Mucosa of gallbladder (tissue), 1 donor: ENCODE results near the gene OXA1L. TPM values are rescaled to one million over a fixed set of nuclear protein-coding genes. Genes with fewer than 3 reads are reported as not detected.
"Not testable (repeated sequence)": the region's sequence is repeated elsewhere in the genome, so short reads cannot be mapped to it uniquely, and the experiment has no call there.

Source experiments
- DNase-seq: peaks from one replicate; pipeline ENCODE4 v3.0.0-alpha.2; 2020; ENCODE audit warnings: low spot score
- total RNA-seq: library from RNA; stranded (reverse); gene quantifications from one replicate; pipeline ENCODE4 v1.2.1, GENCODE V29; 2021
- donor health status: DM: no; HTN: no; CAD: no.

Gene OXA1L
- total RNA-seq, 1 donor from 2014 or later = 114 TPM

DNA sequence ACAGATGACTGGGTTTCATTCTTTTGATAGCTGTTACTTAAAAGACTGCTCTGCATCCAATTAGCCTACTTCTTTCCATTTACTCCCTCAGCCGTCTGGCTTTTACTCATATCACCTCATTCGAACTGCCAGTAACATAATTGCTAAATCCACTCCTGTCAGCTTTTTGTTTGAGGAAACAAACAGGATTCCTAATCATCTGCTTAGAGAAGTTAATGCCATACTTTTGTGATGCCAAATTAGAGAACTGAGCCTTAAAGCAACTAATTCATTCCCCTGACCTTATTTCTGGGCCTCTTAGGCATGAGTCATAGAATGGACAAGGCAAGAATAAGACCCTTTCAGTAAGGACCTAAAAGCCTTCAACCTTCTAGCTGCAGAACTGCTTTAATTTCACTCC, 2.9 kb downstream of the OXA1L start:
- DNase-seq = no peak

DNA sequence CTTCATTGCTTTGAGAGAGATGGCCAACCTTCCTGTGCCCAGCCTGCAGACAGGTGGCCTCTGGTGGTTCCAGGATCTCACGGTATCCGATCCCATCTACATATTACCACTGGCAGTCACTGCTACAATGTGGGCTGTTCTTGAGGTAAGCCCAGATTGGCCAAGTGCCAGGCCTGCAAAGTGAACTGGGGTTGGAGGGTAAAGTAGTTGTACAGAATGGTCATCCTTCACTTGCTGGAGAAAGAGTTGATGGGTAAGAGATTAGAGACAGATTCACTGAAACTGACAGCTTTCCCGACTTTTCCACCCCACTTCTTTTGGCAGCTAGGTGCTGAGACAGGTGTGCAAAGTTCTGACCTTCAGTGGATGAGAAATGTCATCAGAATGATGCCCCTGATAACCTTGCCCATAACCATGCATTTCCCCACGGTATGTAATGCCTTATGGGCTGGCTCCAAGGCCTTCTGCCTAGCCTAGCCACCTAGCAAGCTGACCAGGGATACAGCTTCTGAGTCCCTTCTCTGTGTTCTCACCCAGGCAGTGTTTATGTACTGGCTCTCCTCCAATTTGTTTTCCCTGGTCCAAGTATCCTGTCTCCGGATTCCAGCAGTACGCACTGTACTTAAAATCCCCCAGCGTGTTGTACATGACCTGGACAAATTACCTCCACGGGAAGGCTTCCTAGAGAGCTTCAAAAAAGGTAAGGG, 4.1 kb downstream of the OXA1L start:
- DNase-seq = no peak

DNA sequence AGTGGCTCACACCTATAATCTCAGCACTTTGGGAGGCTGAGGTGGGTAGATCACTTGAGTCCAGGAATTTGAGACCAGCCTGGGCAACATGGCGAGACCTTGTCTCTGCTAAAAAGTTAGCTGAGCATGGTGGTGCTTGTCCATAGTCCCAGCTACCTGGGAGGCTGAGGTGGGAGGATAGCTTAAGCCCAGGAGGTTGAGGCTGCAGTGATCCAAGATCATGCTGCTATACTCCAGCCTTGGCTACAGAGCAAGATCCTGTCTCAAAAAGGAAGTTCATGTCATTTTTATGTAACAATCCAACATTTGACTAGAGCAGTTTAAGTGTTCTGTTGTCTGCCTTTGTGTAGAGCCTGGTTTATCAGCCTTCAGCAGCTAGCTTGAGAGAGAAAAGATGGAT, 6.2 kb downstream of the OXA1L start:
- DNase-seq = no peak

DNA sequence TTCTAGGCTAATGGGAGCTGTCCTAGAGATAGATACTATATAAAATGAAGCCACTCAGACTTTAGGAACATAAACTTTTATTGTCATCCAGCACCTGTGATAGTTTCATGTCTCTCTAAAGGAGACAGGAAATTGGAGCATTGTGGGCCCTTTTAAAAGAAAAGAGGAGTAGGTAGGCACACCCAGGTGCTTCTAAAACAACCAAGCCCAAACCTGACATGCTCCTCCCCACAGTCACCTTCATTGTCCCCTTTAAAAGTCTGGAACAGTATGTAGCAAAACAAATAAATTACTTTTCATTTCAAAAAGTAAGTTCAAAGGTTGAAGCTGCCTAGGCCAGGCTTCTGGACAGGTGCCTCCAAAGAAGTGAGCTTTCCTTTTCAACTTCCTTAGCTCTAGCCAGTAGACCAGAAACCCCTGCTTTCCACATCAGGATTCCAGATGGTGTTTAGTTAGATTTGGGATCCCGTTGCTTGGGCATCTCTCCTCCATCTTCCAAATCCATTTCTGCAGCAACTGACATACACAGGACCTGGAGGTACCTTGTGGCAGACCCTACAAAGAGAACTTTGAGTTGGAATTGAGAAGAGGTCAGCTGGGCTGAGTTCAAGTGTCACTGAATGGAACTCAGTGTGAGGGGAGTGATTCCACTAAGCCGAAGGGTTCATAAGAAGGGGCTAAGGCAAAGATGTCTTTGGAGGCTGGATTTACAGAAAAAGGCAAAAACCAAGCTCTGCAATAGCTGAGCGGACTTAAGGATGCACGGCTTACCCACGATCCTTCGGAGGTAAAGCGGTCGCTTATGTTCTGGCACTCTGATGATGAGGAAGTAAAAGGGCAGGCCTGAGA, 6.9 kb downstream of the OXA1L start:
- DNase-seq = no peak

DNA sequence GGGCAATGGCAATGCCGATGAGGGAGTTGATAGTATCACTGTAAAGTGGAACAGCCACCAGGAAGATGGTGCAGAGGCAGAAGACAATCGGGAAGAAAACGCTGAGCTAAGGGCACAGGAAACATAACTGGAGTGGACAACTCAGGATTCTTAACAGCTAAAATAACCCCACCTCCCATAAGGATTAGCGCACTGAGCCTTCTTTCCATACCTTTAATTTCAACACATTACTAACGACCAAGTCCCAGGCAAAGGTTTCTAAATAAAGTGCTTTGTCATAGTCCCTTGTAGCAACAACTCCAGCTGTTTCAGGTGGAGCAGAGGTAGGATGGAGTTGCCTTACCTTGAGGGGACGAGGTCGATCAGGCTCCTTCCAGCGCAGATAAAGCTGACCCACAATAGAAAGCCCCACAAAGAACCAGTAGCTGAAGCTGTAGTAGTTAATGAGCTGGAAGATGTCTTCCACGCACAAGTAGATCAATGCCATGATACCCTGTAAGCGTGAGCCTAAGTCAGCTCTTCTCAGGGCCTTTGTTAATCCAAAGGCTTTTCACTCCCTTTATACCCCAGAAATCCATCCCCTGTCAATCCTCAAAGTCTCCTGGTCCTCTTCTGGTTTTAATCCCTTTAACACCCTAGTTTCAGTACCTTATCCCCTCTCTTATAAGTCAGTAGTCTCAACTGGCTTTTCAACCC, 7.7 kb downstream of the OXA1L start:
- no peak for DNase-seq

DNA sequence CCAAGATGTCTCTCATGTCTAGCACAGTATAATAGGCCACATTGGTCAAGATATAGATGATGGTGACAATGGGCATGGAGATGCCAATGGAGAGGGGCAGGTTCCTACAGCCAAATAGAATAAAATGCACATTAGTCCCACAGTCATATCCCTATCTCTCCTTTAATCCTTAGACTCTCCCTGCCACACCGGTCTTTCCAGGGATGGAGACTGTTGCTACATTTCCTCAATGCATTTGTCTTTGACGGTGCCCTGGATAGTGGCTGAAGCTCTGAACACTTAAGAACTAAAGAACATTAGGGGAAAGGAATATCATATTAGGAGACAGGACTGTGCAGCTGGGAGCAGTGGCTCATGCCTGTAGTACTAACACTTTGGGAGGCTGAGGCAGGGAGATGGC, 9.7 kb downstream of the OXA1L start:
- DNase-seq = no peak

DNA sequence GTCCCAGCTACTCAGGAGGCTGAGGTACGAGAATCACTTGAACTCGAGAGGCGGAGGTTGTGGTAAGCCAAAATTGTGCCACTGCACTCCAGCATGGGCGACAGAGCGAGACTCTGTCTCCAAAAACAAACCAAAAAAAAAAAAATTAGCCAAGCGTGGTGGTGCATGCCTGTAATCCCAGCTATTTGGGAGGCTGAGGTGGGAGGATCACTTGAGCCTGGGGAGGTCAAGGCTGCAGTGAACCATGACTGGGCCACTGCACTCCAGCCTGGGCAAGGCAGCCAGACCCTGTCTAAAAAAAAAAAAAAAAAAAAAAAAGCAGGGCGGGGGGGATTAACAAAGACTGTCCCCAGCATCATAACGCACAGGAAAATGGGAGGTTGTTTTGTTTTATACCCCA, 10.4 kb downstream of the OXA1L start:
- DNase-seq = not testable (repeated sequence)

DNA sequence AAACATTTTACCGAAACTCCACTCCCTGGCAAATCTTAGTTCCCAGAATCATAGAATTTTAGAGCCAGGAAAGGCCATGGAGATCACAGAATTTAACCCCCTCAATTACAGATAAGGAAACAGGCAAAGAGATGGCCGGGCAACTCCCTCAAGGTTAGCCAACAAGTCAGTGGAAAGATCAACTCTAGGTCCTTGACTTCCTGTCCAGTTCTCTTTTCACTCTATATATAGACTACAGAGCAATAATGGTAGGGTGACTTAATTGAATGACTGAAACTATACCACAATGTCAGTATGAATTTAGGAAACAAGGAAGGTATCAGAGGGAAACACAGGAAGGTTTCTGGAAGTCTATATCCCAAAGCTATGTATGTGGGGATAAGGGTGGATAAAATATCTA, 11.6 kb downstream of the OXA1L start:
- DNase-seq = no peak

DNA sequence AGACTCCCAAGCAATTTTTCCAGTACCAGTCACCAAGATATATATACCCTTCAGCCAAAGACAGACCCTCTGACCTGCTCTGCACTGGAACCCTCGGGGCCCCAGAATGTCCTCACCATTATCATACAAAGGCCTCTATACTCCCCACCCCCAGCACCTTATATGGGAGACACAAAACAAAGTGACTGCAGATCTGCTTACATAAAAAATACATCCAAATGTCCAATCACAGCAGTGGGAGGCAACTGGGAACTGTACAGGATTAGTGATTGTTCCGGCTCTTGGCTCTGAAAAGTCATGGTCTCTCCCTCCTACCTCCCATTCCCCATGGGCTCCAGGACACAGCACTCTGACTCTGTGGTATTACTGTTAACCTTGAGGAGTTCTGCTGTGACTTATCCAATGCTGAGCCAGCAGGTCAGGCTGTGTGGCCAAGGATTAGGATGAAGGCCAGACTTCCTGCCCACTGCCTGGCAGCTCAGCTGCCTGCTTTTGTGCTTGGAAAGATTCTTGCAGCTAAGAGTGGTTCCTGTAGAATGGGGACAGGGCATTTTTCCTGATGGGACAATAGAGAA, 13.7 kb downstream of the OXA1L start:
- no peak for DNase-seq

DNA sequence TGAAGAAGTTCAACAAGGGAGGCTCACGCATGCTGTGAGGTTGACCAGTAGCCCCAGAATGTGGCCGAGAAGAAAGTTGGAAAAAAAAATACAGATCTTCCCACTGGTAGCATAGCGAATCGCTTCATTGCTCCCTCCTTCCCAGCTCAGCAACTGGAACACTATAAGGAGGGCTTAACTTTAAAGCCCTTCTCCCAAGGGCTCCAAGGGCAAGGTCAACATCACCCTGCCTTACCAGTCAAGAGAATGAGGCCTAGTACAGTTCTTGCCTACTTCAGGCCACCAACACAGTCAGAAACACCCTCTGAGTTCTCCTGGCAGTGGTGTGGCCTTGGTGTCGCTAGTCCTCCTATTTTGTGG, 14.4 kb downstream of the OXA1L start:
- DNase-seq = no peak

DNA sequence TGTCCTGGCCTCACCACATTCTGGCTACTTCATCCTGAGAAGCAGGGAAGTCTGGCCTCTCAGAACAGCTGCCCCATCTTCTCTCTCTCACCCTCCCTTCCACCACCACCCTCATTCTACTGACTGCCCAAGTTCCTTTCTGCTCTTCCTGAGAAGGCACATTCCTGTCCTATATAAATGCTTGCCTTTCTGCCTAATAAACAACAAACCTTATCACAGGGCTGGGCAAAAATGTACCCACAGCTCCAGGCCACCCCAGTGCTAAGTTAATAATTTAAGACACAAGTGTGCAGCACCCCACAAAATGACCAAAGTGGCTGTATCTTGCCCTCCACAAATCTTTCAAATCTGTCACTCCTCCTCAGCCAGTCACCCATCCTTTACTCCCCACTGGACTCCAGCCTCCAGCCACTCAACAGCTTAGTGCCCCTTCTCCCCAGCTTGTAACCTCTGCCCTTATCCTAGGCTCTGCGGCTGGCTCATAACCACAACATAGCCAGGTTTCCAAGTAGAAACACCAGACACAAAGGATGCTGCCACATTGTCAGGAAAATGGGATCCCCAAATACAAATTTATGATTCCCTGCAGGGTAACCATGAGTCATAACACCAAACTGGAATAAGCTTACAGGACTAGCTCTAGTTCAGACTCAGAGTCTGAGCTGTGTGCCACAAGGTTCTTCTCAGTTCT, 15.0 kb downstream of the OXA1L start:
- DNase-seq = no peak

DNA sequence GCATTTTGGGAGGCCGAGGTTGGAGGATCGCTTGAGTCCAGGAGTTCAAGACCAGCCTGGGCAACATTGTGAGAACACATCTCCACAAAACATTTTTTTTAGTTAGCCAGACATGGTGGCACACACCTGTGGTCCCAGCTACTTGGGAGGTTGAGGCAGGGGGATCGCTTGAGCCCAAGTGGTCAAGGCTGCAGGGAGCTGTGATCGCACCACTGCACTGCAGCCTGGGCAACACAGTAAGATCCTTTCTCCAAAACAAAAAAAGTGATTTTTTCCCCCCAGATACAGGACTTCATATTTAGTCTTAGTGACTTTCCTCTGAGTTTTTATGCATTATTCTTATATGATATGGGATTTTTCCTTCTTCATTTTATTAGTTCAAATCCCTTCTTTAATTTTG, 20.2 kb downstream of the OXA1L start:
- DNase-seq = no peak

DNA sequence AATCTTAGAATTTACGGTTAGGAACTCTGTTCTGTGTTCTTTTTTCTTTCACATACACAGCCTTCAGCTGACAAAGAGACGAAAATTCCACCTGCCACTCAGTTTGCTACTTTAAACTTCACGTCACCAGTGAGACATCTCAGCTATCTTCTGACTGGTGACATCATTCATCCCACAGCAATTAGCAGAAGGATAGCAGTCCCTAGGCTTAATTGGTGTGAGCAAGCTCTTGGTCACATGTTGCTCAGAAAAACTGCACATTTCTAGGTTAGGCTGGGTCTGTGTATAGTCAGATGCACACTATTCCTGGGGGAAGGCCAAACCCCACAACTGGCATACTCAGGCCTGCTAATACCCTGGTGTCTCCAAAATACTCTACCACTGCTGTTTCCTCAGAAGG, 24.8 kb downstream of the OXA1L start:
- DNase-seq = no peak

DNA sequence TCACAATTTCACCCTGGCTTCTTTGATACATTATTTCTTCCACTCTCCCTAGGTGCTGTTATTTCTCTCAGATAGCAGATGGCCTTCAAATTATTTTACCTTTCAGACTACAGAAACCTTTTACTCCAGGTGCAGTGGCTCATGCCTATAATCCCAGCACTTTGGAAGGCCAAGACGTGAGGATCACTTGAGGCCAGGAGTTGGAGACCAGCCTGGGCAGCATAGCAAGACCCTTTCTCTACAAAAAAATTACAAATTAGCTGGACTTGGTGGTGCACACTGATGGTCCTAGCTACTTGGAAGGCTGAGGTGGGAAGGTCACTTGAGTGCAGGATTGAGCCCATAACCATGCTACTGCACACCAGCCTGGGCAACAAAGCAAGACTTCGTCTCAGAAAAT, 25.7 kb downstream of the OXA1L start:
- no peak for DNase-seq

DNA sequence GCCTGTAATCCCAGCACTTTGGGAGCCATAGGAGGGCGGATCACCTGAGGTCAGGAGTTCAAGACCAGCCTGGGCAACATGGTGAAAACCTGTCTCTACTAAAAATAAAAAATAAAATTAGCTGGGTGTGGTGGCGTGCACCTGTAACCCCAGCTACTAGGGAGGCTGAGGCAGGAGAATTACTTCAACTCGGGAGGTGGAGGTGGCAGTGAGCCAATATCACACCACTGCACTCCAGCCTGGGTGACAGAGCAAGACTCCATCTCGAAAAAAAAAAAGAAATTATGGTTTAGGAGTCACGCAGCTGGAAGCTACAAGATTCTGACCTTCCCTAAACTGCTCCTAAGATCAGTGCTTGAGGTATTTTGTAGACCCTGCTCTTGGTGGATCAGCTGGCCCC, 27.1 kb downstream of the OXA1L start:
- not testable (repeated sequence) for DNase-seq

DNA sequence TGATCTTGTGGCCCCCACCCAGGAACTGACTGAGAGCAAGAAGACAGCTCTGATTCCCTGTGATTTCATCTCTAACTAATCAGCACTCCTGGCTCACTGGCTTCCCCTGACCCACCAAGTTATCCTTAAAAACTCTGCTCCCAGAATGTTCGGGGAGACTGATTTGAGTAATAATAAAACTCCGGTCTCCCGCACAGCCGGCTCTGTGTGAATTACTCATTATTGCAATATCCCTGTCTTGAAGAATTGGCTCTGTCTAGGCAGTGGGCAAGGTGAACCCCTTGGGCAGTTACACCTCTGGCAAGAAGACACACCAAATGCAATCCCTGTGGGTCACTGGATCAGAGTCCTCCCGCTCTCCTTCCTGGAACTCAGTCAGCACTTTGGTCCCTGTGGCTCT, 27.5 kb downstream of the OXA1L start:
- no peak for DNase-seq

DNA sequence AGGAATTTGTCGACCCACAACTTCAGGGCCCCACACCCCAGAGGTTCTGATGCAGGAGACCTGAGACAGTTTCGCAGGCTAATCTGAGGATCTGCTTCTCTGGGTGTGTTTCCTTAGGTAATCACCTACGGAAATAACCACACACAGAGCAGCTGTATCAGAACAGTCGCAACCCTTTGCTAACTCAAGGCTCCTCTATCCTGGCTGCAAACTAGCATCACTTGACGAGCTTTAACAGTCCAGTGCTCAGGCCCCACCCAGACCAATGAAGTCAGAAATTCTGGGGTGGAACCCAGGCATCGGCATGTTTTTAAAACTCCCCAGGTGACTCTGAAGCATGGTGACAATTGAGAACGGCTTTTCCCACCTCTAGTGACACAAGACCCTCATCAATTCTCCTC, 28.1 kb downstream of the OXA1L start:
- no peak for DNase-seq

DNA sequence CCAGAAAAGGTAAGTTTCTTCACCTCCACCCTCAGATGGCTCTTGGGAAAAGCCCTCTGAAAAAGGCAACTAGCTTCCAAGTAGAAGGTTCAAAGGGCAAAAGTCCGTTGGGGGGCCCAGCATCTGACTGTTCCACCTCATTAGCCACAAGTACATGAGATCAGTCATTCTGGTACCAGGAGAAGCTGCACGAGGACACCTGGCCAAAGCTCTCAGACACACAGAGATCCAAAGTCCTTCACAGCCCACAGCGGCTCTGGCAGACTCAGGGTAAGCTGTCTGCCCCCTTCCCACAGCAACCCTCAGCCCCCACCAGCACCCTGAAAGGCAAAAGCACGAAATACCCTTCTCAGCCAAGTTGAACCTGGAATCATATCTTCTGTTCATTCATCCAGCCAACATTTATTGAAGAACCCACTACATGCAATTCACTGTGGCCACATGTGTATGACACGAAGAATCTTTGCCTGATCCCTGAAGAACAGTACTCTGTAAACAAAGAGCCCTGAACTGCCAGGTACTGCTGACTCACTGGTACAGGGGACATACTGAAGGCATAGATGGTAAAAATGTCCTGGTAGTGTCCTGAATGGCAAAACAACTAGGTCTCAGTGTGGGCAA, 29.7 kb downstream of the OXA1L start:
- DNase-seq = no peak

DNA sequence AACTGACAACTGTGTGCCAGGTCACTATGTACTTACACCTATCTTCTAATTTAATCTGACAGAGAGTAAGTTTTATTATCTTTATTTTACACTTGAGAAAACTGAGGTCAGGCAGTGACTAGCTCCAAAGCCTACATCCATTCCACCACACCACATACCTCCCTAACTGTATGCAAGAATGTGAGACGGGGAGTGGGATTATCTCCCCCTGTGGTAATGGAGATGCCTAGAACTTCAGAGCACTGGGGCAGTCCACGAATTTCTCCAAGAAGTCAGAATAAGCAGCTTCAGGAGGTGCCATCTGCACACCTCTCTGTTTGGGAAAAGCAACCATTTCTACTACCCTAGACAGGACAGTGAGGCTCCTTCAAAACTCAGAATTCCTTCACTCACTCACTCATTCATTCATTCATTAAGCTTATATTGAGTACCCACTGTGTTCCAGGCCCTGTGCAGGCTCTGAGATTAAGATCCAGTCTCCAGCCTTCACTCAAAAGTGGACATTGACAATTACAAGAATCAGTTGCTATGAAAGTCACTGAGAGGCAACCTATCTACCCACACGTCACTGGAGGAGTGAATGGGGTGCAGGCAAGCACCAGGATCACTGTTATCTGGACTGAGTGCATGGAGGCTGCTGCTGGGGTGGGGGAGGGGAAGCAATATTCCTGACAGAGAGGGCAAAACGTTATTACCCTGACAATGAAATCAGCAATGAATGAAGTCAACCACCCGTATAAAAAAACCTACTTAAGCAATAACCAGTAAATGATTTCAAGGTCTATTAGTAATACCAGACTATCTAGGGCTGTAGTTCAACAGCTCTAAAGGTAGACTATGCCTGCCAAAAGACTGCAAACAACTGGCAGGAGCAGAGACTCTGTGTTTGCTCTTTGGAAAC, 30.8 kb downstream of the OXA1L start:
- no peak for DNase-seq

DNA sequence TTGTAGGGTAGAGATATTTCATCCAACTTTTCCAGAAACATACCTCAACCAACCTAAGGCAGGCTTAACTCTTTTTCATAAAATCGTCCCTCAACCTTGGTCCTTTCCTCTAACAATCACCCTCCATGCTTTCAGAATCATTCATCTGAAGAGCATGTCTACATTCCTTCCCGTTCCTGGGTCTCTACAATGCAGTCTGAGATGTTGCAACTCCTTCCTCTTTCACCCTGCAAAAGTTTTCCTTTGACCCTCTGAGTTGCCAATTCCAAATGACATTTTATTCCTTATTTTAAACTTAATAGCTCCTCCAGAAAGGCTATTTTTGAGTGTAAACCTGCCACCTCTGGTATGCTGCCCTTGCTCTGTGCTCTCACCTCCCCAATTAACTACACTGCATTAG, 32.0 kb downstream of the OXA1L start:
- no peak for DNase-seq
